ENCODE data around the gene MACROD2.

The MACROD2 gene

GRCh38 chr20:15627501-15627903 lies 1632.2 kb downstream of the MACROD2 start:
- DNase-seq (ENCODE audit: low read depth) = no peak

- no peak for DNase-seq (ENCODE audit: low read depth)
Observed at GRCh38 chr20:15628851-15629353, 1633.6 kb downstream of the MACROD2 start.

GRCh38 chr20:15630360-15630759 lies 1635.0 kb downstream of the MACROD2 start:
- DNase-seq (ENCODE audit: low read depth) = no peak

GRCh38 chr20:15632680-15633079 lies 1637.4 kb downstream of the MACROD2 start:
- no peak for DNase-seq (ENCODE audit: low read depth)

- DNase-seq (ENCODE audit: low read depth) = no peak
Observed at GRCh38 chr20:15634102-15634501, 1638.8 kb downstream of the MACROD2 start.

- no peak for DNase-seq (ENCODE audit: low read depth)
Observed at GRCh38 chr20:15637546-15637945, 1642.2 kb downstream of the MACROD2 start.

- no peak for DNase-seq (ENCODE audit: low read depth)
Observed at GRCh38 chr20:15637950-15638754, 1642.8 kb downstream of the MACROD2 start.

GRCh38 chr20:15638816-15639215 lies 1643.5 kb downstream of the MACROD2 start:
- DNase-seq (ENCODE audit: low read depth) = no peak

GRCh38 chr20:15639839-15640238 lies 1644.5 kb downstream of the MACROD2 start:
- DNase-seq (ENCODE audit: low read depth) = no peak

- DNase-seq (ENCODE audit: low read depth) = no peak
Observed at GRCh38 chr20:15642109-15642508, 1646.8 kb downstream of the MACROD2 start.

GRCh38 chr20:15642676-15643075 lies 1647.4 kb downstream of the MACROD2 start:
- no peak for DNase-seq (ENCODE audit: low read depth)

- DNase-seq (ENCODE audit: low read depth) = no peak
Observed at GRCh38 chr20:15643713-15644112, 1648.4 kb downstream of the MACROD2 start.

- no peak for DNase-seq (ENCODE audit: low read depth)
Observed at GRCh38 chr20:15645816-15646215, 1650.5 kb downstream of the MACROD2 start.

- DNase-seq (ENCODE audit: low read depth) = no peak
Observed at GRCh38 chr20:15653396-15654207, 1658.3 kb downstream of the MACROD2 start.

GRCh38 chr20:15654208-15654649 lies 1658.9 kb downstream of the MACROD2 start:
- no peak for DNase-seq (ENCODE audit: low read depth)

GRCh38 chr20:15655295-15655874 lies 1660.1 kb downstream of the MACROD2 start:
- no peak for DNase-seq (ENCODE audit: low read depth)

- DNase-seq (ENCODE audit: low read depth) = no peak
Observed at GRCh38 chr20:15656124-15656523, 1660.8 kb downstream of the MACROD2 start.

GRCh38 chr20:15658295-15658694 lies 1663.0 kb downstream of the MACROD2 start:
- no peak for DNase-seq (ENCODE audit: low read depth)

- no peak for DNase-seq (ENCODE audit: low read depth)
Observed at GRCh38 chr20:15673206-15673605, 1677.9 kb downstream of the MACROD2 start.

GRCh38 chr20:15674253-15675060 lies 1679.1 kb downstream of the MACROD2 start:
- no peak for DNase-seq (ENCODE audit: low read depth)

GRCh38 chr20:15675061-15675514 lies 1679.8 kb downstream of the MACROD2 start:
- no peak for DNase-seq (ENCODE audit: low read depth)

Data from activated T-helper 1 cell treated with Interleukin-2 at 50 U/mL for 16 hours (primary cell).